ENCODE measurements around the gene MIER1.
A peak's percentile ranks its signal among the peaks of the same experiment; 100 is the strongest.

The MIER1 gene

DNA sequence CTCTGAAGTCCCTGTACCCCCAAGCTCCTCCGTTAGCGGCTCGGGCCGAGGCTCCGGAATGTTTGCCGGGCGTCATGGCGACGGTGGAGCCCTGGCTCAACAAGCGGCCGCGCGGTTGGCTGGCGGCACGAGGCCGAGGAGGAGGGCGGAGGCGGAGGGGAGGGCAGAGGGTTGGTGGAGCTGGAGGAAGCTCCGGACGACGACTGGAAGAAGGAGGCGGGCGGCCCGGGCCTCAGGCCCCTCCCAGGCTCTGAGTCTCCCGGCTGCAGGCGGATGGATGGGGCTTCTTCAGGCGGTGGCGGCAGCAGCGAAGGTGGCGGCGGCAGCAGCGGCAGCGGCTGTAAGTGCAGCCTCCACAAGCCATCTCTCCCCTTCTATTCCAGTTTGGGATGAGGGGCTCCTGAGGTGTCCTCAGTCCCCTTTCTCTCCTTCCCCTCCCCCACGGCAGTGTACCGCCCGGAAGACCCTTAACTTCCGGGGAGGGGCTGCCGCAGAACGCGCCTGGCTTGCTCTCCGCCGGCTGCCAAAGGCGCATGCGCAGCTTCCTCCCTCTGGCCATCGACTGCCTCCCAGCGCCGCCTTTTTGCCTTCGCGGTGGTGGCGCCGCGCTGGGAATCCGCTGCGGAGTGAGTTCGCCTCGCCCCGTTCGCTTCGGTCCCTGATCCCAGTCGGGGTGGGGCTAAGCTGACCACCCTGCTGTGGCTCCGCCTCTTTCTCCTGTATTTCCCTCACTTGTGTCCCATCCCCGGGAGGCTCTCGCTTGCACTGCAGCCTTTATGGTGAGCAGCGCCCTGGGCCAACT lies at the start of gene MIER1, which contains the start of gene DNAI4:
MIER1 (plus strand) TSS at position 235 of the 802 bp plus-strand sequence; CDS start at position 274, 39 bp downstream.
DNAI4 (minus strand) TSS at position 101 of the 802 bp plus-strand sequence; CDS start at position 76, 25 bp downstream.
- H3F3A ChIP-seq (ENCODE audit: insufficient read depth), result peaks cover 31% of the 10 kb centered on the region
- no peaks in the 10 kb centered on the region for H3K9me2 ChIP-seq (replicated peaks; ENCODE audit: insufficient read depth, low read length)
- H3K36me3 ChIP-seq (ENCODE audit: low read length), result no peaks in the 10 kb centered on the region
- TF ChIP-seq EZH2phosphoT487 (conservative IDR thresholded peaks at IDR 0.05; ENCODE audit: low read length) (no peak), CTCF (IDR thresholded peaks at IDR 0.05; ENCODE audit: insufficient read depth, low read length, poor library complexity, severe bottlenecking) (no peak)
- no peaks in the 10 kb centered on the region for H3K9me3 ChIP-seq (ENCODE audit: insufficient read depth, low read length)
- no peaks in the 10 kb centered on the region for H4K20me1 ChIP-seq (ENCODE audit: low read depth, low read length)
- no peaks in the 10 kb centered on the region for H3K27me3 ChIP-seq (ENCODE audit: low read length)
- H3K27ac ChIP-seq (ENCODE audit: low read depth, low read length), result peak within 1 kb of the TSS; percentile 76
- H2AFZ ChIP-seq (ENCODE audit: low read depth, low read length, severe bottlenecking), result peak within 1 kb of the TSS; percentile 45
- peak within 1 kb of the TSS; percentile 83 for H3K4me3 ChIP-seq (ENCODE audit: insufficient read depth, low read length, poor library complexity, severe bottlenecking)
- H3K79me2 ChIP-seq (ENCODE audit: insufficient read depth, low read length), result peaks cover 37% of the 10 kb centered on the region
- H3K9ac ChIP-seq (ENCODE audit: low read length), result peak within 1 kb of the TSS; percentile 85
- H3K4me2 ChIP-seq (ENCODE audit: low read depth, low read length, poor library complexity, severe bottlenecking), result peak within 1 kb of the TSS; percentile 88

GRCh38 chr1:66876664-66877063 lies 48.1 kb upstream of the MIER1 start:
- no peaks in the 10 kb centered on the region for H3K27me3 ChIP-seq (ENCODE audit: low read length)
- peaks cover 3% of the 10 kb centered on the region; the same call in 1 of the 2 replicates for H3K9me3 ChIP-seq (ENCODE audit: insufficient read depth, low read length)
- no peaks in the 10 kb centered on the region for H4K20me1 ChIP-seq (ENCODE audit: low read depth, low read length)
- no peaks in the 10 kb centered on the region for H3K36me3 ChIP-seq (ENCODE audit: low read length)
- TF ChIP-seq CTCF (IDR thresholded peaks at IDR 0.05; ENCODE audit: insufficient read depth, low read length, poor library complexity, severe bottlenecking), result no peak
- H3K4me2 ChIP-seq (ENCODE audit: low read depth, low read length, poor library complexity, severe bottlenecking), result no peak overlapping the region
- H3K9ac ChIP-seq (ENCODE audit: low read length), result no peak overlapping the region
- no peaks in the 10 kb centered on the region for H3F3A ChIP-seq (ENCODE audit: insufficient read depth)
- no peaks in the 10 kb centered on the region for H3K79me2 ChIP-seq (ENCODE audit: insufficient read depth, low read length)
- H3K4me3 ChIP-seq (ENCODE audit: insufficient read depth, low read length, poor library complexity, severe bottlenecking), result no peak overlapping the region
- no peaks in the 10 kb centered on the region for H3K9me2 ChIP-seq (replicated peaks; ENCODE audit: insufficient read depth, low read length)
- no peak overlapping the region for H2AFZ ChIP-seq (ENCODE audit: low read depth, low read length, severe bottlenecking)
- H3K27ac ChIP-seq (ENCODE audit: low read depth, low read length), result no peak overlapping the region

GRCh38 chr1:66889030-66889429 lies 35.8 kb upstream of the MIER1 start:
- Histone ChIP-seq H3K27ac (ENCODE audit: low read depth, low read length) (no peak overlapping the region), H3K36me3 (ENCODE audit: low read length) (no peaks in the 10 kb centered on the region), H4K20me1 (ENCODE audit: low read depth, low read length) (no peaks in the 10 kb centered on the region), H3K79me2 (ENCODE audit: insufficient read depth, low read length) (no peaks in the 10 kb centered on the region), H3K4me2 (ENCODE audit: low read depth, low read length, poor library complexity, severe bottlenecking) (no peak overlapping the region), H3K9ac (ENCODE audit: low read length) (no peak overlapping the region), H2AFZ (ENCODE audit: low read depth, low read length, severe bottlenecking) (no peak overlapping the region), H3K4me3 (ENCODE audit: insufficient read depth, low read length, poor library complexity, severe bottlenecking) (no peak overlapping the region), H3K9me2 (replicated peaks; ENCODE audit: insufficient read depth, low read length) (no peaks in the 10 kb centered on the region), H3K9me3 (ENCODE audit: insufficient read depth, low read length) (no peaks in the 10 kb centered on the region), H3F3A (ENCODE audit: insufficient read depth) (no peaks in the 10 kb centered on the region), H3K27me3 (ENCODE audit: low read length) (no peaks in the 10 kb centered on the region)
- TF ChIP-seq EZH2phosphoT487 (conservative IDR thresholded peaks at IDR 0.05; ENCODE audit: low read length) (no peak), CTCF (IDR thresholded peaks at IDR 0.05; ENCODE audit: insufficient read depth, low read length, poor library complexity, severe bottlenecking) (no peak)

Data from SU-DHL-6 (cell line).